Right lobe of liver (tissue), 6 donors: ENCODE results near the gene PCSK2. TPM values are rescaled to one million over a fixed set of nuclear protein-coding genes. Genes with fewer than 3 reads are reported as not detected.

ENCODE experiments used
- ATAC-seq, 4 donors: fragments of 200-7000 bp; cut with Tn5 transposase; one replicate each; pipeline ENCODE4 v1.9.1; 2020; ENCODE audit warnings: mild to moderate bottlenecking in 4 of 4, moderate library complexity in 4 of 4
- DNase-seq, 3 donors: peaks; one replicate each; pipeline ENCODE4 v3.0.0-alpha.2; 2020
- H3K27ac ChIP-seq, 3 donors: fragments of 200-600 bp; one replicate each; pipeline ENCODE4 v1.8.0; 2022
- H3K27me3 ChIP-seq, 2 donors: fragments of 200-600 bp; one replicate each; pipeline ENCODE4 v1.8.0; 2022
- H3K36me3 ChIP-seq, 4 donors: fragments of 200-600 bp; sonication (generic) in 1 of 4; one replicate each; pipeline versions ENCODE4 v1.5.1 to v1.8.0; 2017 to 2022; ENCODE audit warnings: control low read depth in 1 of 4
- H3K4me1 ChIP-seq, 4 donors: fragments of 200-600 bp; sonication (generic) in 1 of 4; one replicate each; pipeline versions ENCODE4 v1.5.1 to v1.8.0; 2017 to 2022; ENCODE audit warnings: control low read depth in 1 of 4
- H3K4me3 ChIP-seq, 3 donors: fragments of 200-600 bp; one replicate each; pipeline ENCODE4 v1.8.0; 2022
- H3K9me3 ChIP-seq, 4 donors: fragments of 200-600 bp; sonication (generic) in 1 of 4; one replicate each; pipeline versions ENCODE4 v1.5.1 to v1.8.0; 2017 to 2022; ENCODE audit warnings: control low read depth in 1 of 4
- CTCF ChIP-seq, 4 donors: fragments of 200-600 bp in 3 of 4; fragments of 450-650 bp in 1 of 4; IDR thresholded peaks; one replicate each; pipeline versions ENCODE4 v1.5.1 to v1.8.0; 2016 to 2022; ENCODE audit warnings: antibody characterized with exemption in 4 of 4, mild to moderate bottlenecking in 2 of 4
- POLR2A ChIP-seq: fragments of 450-650 bp; IDR thresholded peaks from one replicate; pipeline ENCODE4 v1.6.1; 2017; ENCODE audit warnings: antibody characterized with exemption, mild to moderate bottlenecking
- WGBS: methylation state at CpG from one replicate; pipeline ENCODE4 v1.1.6; 2018; ENCODE audit warnings: low coverage, low lambda C conversion rate; ENCODE audit not compliant: insufficient coverage; ENCODE audit errors: missing lambda C conversion rate; 5-methylcytosine and 5-hydroxymethylcytosine counted together
- intact Hi-C, 2 donors: fragments of 100-400 bp; cut with DNase I; formaldehyde crosslinking; loops; one replicate each; pipeline versions ENCODE4 v1.11.2 to v1.14.1; 2022
- total RNA-seq, 6 experiments: library from RNA; depleted of rRNA in 2 of 6; stranded (reverse); fragments of >200 nt in 2 of 6; fragmentation: NEBNext Ultra II Directional in 3 of 6; extraction: Animal tissue kit (Norgen Biotek cat#: 25700) in 3 of 6; gene quantifications; one replicate each; pipeline versions ENCODE4 v1.1.0 to v1.2.4, GENCODE V29; 2016 to 2023
- donor health status: DM: no; HTN: yes; CAD: no.
- donor health status: DM: no; HTN: no; CAD: no.
- donor health status: DM: no; HTN: no; CAD: no.
- donor health status: DM: no; HTN: yes; CAD: no.
- donor health status: DM: no; HTN: yes; CAD: no.

Gene PCSK2
- total RNA-seq, 6 experiments from 2014 or later, result 0.04 to 0.13 TPM; not detected in 4

GRCh38 chr20:17380801-17381200 lies 154.0 kb downstream of the PCSK2 start:
- 57% methylated on average over 4 of the region's 4 CpGs for WGBS
- no peak for TF ChIP-seq POLR2A
- no peak for TF ChIP-seq CTCF (IDR thresholded peaks at IDR 0.05)
- ATAC-seq, result no peak
- no peak overlapping the region for H3K4me3 ChIP-seq
- H3K36me3 ChIP-seq, result no peaks in the 10 kb centered on the region
- DNase-seq, result no peak
- no peaks in the 10 kb centered on the region for H3K4me1 ChIP-seq
- no peaks in the 10 kb centered on the region for H3K9me3 ChIP-seq
- H3K27ac ChIP-seq, result no peak overlapping the region
- intact Hi-C loops, result no loop called here
- H3K27me3 ChIP-seq, result no peaks in the 10 kb centered on the region

GRCh38 chr20:17381724-17382123 lies 154.9 kb downstream of the PCSK2 start:
- intact Hi-C loops, result no loop called here
- ATAC-seq (no peak), DNase-seq (no peak)
- no peak for TF ChIP-seq CTCF (IDR thresholded peaks at IDR 0.05)
- no peak for TF ChIP-seq POLR2A
- no peak overlapping the region for H3K27ac ChIP-seq
- H3K9me3 ChIP-seq, result no peaks in the 10 kb centered on the region
- H3K27me3 ChIP-seq, result no peaks in the 10 kb centered on the region
- H3K36me3 ChIP-seq, result no peaks in the 10 kb centered on the region
- H3K4me1 ChIP-seq, result no peaks in the 10 kb centered on the region
- 71% methylated on average over 4 of the region's 4 CpGs for WGBS
- H3K4me3 ChIP-seq, result no peak overlapping the region

GRCh38 chr20:17385798-17386197 lies 159.0 kb downstream of the PCSK2 start:
- no peak for ATAC-seq
- Histone ChIP-seq H3K36me3 (no peaks in the 10 kb centered on the region), H3K4me3 (no peak overlapping the region), H3K9me3 (no peaks in the 10 kb centered on the region), H3K27ac (no peak overlapping the region), H3K4me1 (no peaks in the 10 kb centered on the region), H3K27me3 (no peaks in the 10 kb centered on the region)
- no peak for TF ChIP-seq POLR2A
- no peak for TF ChIP-seq CTCF (IDR thresholded peaks at IDR 0.05)
- DNase-seq, result no peak
- intact Hi-C loops, result no loop called here

- no peak for TF ChIP-seq POLR2A
- Histone ChIP-seq H3K4me1 (no peaks in the 10 kb centered on the region), H3K27ac (no peak overlapping the region), H3K9me3 (no peaks in the 10 kb centered on the region), H3K36me3 (no peaks in the 10 kb centered on the region), H3K4me3 (no peak overlapping the region), H3K27me3 (no peaks in the 10 kb centered on the region)
- WGBS, result 45% methylated on average over 5 of the region's 5 CpGs
- ATAC-seq (no peak), DNase-seq (no peak)
- intact Hi-C loops, result no loop called here
Measured at GRCh38 chr20:17390655-17391054, 163.8 kb downstream of the PCSK2 start.

- Histone ChIP-seq H3K27me3 (no peaks in the 10 kb centered on the region), H3K9me3 (no peaks in the 10 kb centered on the region), H3K36me3 (no peaks in the 10 kb centered on the region), H3K4me3 (no peak overlapping the region), H3K27ac (no peak overlapping the region), H3K4me1 (no peaks in the 10 kb centered on the region)
- 50% methylated on average over 2 of the region's 2 CpGs for WGBS
- no peak for ATAC-seq
- no peak for TF ChIP-seq CTCF (IDR thresholded peaks at IDR 0.05)
- TF ChIP-seq POLR2A, result no peak
- no peak for DNase-seq
- intact Hi-C loops, result no loop called here
Measured at GRCh38 chr20:17391127-17391771, 164.4 kb downstream of the PCSK2 start.
